CD4-positive, CD25-positive, alpha-beta regulatory T cell (primary cell): ENCODE measurements around the gene PRSS56. TPM values are rescaled to one million over a fixed set of nuclear protein-coding genes. Genes with fewer than 3 reads are reported as not detected.

Source experiments
- ATAC-seq, 2 donors: fragments of 150-1000 bp; cut with Tn5 transposase; one replicate each; pipeline ENCODE4 v1.10.0; 2021; ENCODE audit warnings: low read depth in 2 of 2, moderate number of reproducible peaks in 2 of 2, moderate library complexity in 1 of 2
- DNase-seq, 3 donors: peaks; one replicate each; pipeline versions ENCODE4 v3.0.0 to v3.0.0-alpha.2; 2012 to 2022; ENCODE audit warnings: mixed read lengths in 1 of 3
- H3K27ac ChIP-seq: one replicate; pipeline ENCODE4 v1.7.0; 2013; ENCODE audit warnings: mild to moderate bottlenecking, low read length; ENCODE audit not compliant: insufficient read depth, poor library complexity, severe bottlenecking
- H3K27me3 ChIP-seq: one replicate; pipeline ENCODE4 v1.7.0; 2013; ENCODE audit warnings: low read length; ENCODE audit not compliant: control insufficient read depth, insufficient read depth
- H3K36me3 ChIP-seq: one replicate; pipeline ENCODE4 v1.7.0; 2013; ENCODE audit warnings: mild to moderate bottlenecking, low read length, moderate library complexity; ENCODE audit not compliant: control insufficient read depth, insufficient read depth
- H3K4me1 ChIP-seq: 2 replicates; pipeline ENCODE4 v1.7.0; 2013; ENCODE audit warnings: mild to moderate bottlenecking, low read length; ENCODE audit not compliant: insufficient read depth, control insufficient read depth, poor library complexity, severe bottlenecking
- H3K4me3 ChIP-seq: one replicate; pipeline ENCODE4 v1.7.0; 2013; ENCODE audit warnings: low read depth, mild to moderate bottlenecking, low read length, moderate library complexity
- H3K9me3 ChIP-seq, 2 experiments: 1 replicate in 1 of 2; 2 replicates in 1 of 2; pipeline ENCODE4 v1.7.0; 2013; ENCODE audit warnings: low read length in 2 of 2, mild to moderate bottlenecking in 1 of 2, moderate library complexity in 1 of 2; ENCODE audit not compliant: control insufficient read depth in 2 of 2
- H3K27ac Mint-ChIP-seq, 3 donors: one replicate each; pipeline ENCODE4 v1.8.0; 2020 to 2022; ENCODE audit warnings: mild to moderate bottlenecking in 3 of 3, mixed read lengths in 3 of 3, moderate library complexity in 2 of 3
- H3K27me3 Mint-ChIP-seq: one replicate; pipeline ENCODE4 v1.8.0; 2022; ENCODE audit warnings: mild to moderate bottlenecking, mixed read lengths
- H3K36me3 Mint-ChIP-seq: one replicate; pipeline ENCODE4 v1.8.0; 2020; ENCODE audit warnings: mixed read lengths
- H3K4me1 Mint-ChIP-seq, 4 donors: one replicate each; pipeline ENCODE4 v1.8.0; 2020 to 2022; ENCODE audit warnings: mixed read lengths in 4 of 4, mild to moderate bottlenecking in 1 of 4
- H3K4me3 Mint-ChIP-seq, 4 donors: one replicate each; pipeline ENCODE4 v1.8.0; 2020 to 2022; ENCODE audit warnings: mild to moderate bottlenecking in 4 of 4, mixed read lengths in 4 of 4, moderate library complexity in 3 of 4
- H3K9me3 Mint-ChIP-seq, 7 donors: one replicate each; pipeline ENCODE4 v1.8.0; 2020 to 2022; ENCODE audit warnings: mixed read lengths in 7 of 7, mild to moderate bottlenecking in 3 of 7, moderate library complexity in 2 of 7
- polyA plus RNA-seq, 4 donors: library from polyadenylated mRNA; unstranded; fragments of 300-500 nt; fragmentation: Illumina TruSeq; gene quantifications; one replicate each; pipeline ENCODE4 v1.2.3, GENCODE V29; 2021
- total RNA-seq: library from RNA; stranded (reverse); gene quantifications from one replicate; pipeline ENCODE4 v1.2.3, GENCODE V29; 2022

Gene PRSS56
- total and polyA plus RNA-seq, 5 donors from 2014 or later = not detected

GRCh38 chr2:232543928-232544631 lies 23.9 kb downstream of the PRSS56 start:
- DNase-seq (no peak), ATAC-seq (no peak)
- peaks cover 0 to 2% (median 0%) of the 10 kb centered on the region in 7 donors for H3K9me3 Mint-ChIP-seq
- Histone ChIP-seq H3K27ac (no peak overlapping the region), H3K36me3 (peaks cover 16% of the 10 kb centered on the region), H3K4me3 (no peak overlapping the region), H3K9me3 (no peaks in the 10 kb centered on the region), H3K4me1 (peaks cover 16% of the 10 kb centered on the region), H3K27me3 (no peaks in the 10 kb centered on the region)
- H3K27ac Mint-ChIP-seq = no peak overlapping the region
- no peaks in the 10 kb centered on the region for H3K27me3 Mint-ChIP-seq
- peaks cover 6 to 50% (median 27%) of the 10 kb centered on the region in 4 donors for H3K4me1 Mint-ChIP-seq
- peak overlapping the region in 1 of 4 donors; percentile 42 for H3K4me3 Mint-ChIP-seq
- H3K36me3 Mint-ChIP-seq = peaks cover 19% of the 10 kb centered on the region

- H3K27ac Mint-ChIP-seq = no peak overlapping the region
- Histone ChIP-seq H3K36me3 (peaks cover 16% of the 10 kb centered on the region), H3K4me1 (peaks cover 16% of the 10 kb centered on the region), H3K4me3 (no peak overlapping the region), H3K9me3 (no peaks in the 10 kb centered on the region), H3K27me3 (no peaks in the 10 kb centered on the region), H3K27ac (no peak overlapping the region)
- H3K9me3 Mint-ChIP-seq = peaks cover 0 to 2% (median 0%) of the 10 kb centered on the region in 7 donors
- ATAC-seq (no peak), DNase-seq (no peak)
- peak overlapping the region in 1 of 4 donors; percentile 35 for H3K4me3 Mint-ChIP-seq
- H3K36me3 Mint-ChIP-seq = peaks cover 19% of the 10 kb centered on the region
- H3K27me3 Mint-ChIP-seq = no peaks in the 10 kb centered on the region
- H3K4me1 Mint-ChIP-seq = peaks cover 6 to 56% (median 31%) of the 10 kb centered on the region in 4 donors
Observed at GRCh38 chr2:232544674-232545073, 24.5 kb downstream of the PRSS56 start.

GRCh38 chr2:232545511-232546375 lies 25.6 kb downstream of the PRSS56 start:
- no peak for DNase-seq
- Histone ChIP-seq H3K9me3 (no peaks in the 10 kb centered on the region), H3K27me3 (no peaks in the 10 kb centered on the region), H3K27ac (no peak overlapping the region), H3K4me1 (peaks cover 16% of the 10 kb centered on the region), H3K4me3 (no peak overlapping the region), H3K36me3 (peaks cover 16% of the 10 kb centered on the region)
- H3K27me3 Mint-ChIP-seq = no peaks in the 10 kb centered on the region
- peaks cover 6 to 61% (median 33%) of the 10 kb centered on the region in 4 donors for H3K4me1 Mint-ChIP-seq
- peaks cover 0 to 2% (median 0%) of the 10 kb centered on the region in 7 donors for H3K9me3 Mint-ChIP-seq
- no peak for ATAC-seq
- peaks cover 19% of the 10 kb centered on the region for H3K36me3 Mint-ChIP-seq
- H3K27ac Mint-ChIP-seq = no peak overlapping the region
- H3K4me3 Mint-ChIP-seq = peak overlapping the region in 1 of 4 donors; percentile 84

GRCh38 chr2:232547991-232548390 lies 27.8 kb downstream of the PRSS56 start:
- no peaks in the 10 kb centered on the region for H3K27me3 Mint-ChIP-seq
- H3K36me3 ChIP-seq = peaks cover 19% of the 10 kb centered on the region
- peak overlapping the region; percentile 26 to 97 (median 80) for H3K4me3 Mint-ChIP-seq
- H3K27ac ChIP-seq = no peak overlapping the region
- H3K27me3 ChIP-seq = no peaks in the 10 kb centered on the region
- peaks cover 24% of the 10 kb centered on the region for H3K36me3 Mint-ChIP-seq
- ATAC-seq (no peak), DNase-seq (no peak)
- peaks cover 9 to 76% (median 51%) of the 10 kb centered on the region in 4 donors for H3K4me1 Mint-ChIP-seq
- no peaks in the 10 kb centered on the region for H3K9me3 ChIP-seq
- peaks cover 35% of the 10 kb centered on the region for H3K4me1 ChIP-seq
- H3K4me3 ChIP-seq = peak overlapping the region; percentile 97
- H3K9me3 Mint-ChIP-seq = peaks cover 0 to 2% (median 0%) of the 10 kb centered on the region in 7 donors
- H3K27ac Mint-ChIP-seq = peak overlapping the region in 1 of 3 donors; percentile 26

DNA sequence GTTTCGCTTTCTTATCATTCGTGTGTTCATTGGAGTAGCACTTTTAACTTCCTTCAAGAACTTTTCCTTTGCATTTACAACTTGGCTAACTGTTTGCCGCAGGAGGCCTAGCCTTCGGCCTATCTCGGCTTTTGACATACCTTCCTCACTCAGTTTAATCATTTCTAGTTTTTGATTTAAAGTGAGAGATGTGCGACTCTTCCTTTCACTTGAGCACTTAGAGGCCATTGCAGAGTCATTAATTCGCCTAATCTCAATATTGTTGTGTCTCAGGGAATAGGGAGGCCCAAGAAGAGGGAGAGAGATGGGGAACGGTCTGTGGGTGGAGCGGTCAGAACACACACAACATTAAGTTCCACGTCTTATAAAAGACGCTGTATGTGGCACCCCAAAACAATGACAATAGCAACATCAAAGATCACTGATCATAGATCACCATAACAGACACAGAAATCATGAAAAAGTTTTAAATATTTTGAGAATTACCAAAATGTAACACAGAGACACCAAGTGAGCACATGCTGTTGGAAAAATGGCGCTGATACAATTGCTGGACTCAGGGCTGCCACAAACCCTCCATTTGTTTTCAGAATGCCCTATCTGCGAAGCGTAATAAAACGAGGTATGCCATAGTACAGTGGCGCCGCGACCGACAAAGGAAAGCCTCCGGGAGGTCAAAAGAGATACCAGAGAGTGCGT lies 29.6 kb downstream of the PRSS56 start:
- DNase-seq (peak in 1 of 3 donors; percentile 5), ATAC-seq (peak in 1 of 2 donors; percentile 2)
- no peaks in the 10 kb centered on the region for H3K9me3 ChIP-seq
- H3K27ac ChIP-seq = peak overlapping the region; percentile 95
- peaks cover 19% of the 10 kb centered on the region for H3K36me3 ChIP-seq
- Mint-ChIP-seq H3K9me3 (peaks cover 0 to 2% (median 0%) of the 10 kb centered on the region in 7 donors), H3K27me3 (no peaks in the 10 kb centered on the region), H3K4me3 (peak overlapping the region; percentile 93 to 100 (median 98)), H3K4me1 (peaks cover 25 to 83% (median 66%) of the 10 kb centered on the region in 4 donors), H3K27ac (peak overlapping the region; percentile 99 to 100 (median 99)), H3K36me3 (peaks cover 35% of the 10 kb centered on the region)
- H3K4me3 ChIP-seq = peak overlapping the region; percentile 97
- no peaks in the 10 kb centered on the region for H3K27me3 ChIP-seq
- peaks cover 39% of the 10 kb centered on the region for H3K4me1 ChIP-seq

- Histone ChIP-seq H3K36me3 (peaks cover 24% of the 10 kb centered on the region), H3K27me3 (no peaks in the 10 kb centered on the region), H3K27ac (peak within 1 kb of the TSS; percentile 95), H3K4me3 (peak within 1 kb of the TSS; percentile 97), H3K4me1 (peaks cover 39% of the 10 kb centered on the region), H3K9me3 (no peaks in the 10 kb centered on the region)
- peaks cover 29 to 91% (median 74%) of the 10 kb centered on the region in 4 donors for H3K4me1 Mint-ChIP-seq
- ATAC-seq = peak; percentile 90 to 92
- H3K27me3 Mint-ChIP-seq = no peaks in the 10 kb centered on the region
- H3K36me3 Mint-ChIP-seq = peaks cover 43% of the 10 kb centered on the region
- peaks cover 0 to 2% (median 0%) of the 10 kb centered on the region in 7 donors for H3K9me3 Mint-ChIP-seq
- peak within 1 kb of the TSS; percentile 93 to 100 (median 98) for H3K4me3 Mint-ChIP-seq
- DNase-seq = peak; percentile 85 to 95 (median 88)
- H3K27ac Mint-ChIP-seq = peak within 1 kb of the TSS; percentile 99 to 100 (median 99)
Observed at GRCh38 chr2:232550354-232551249, 30.4 kb downstream of the PRSS56 start, which contains the start of the genes EIF4E2 and TIGD1. TSS of gene EIF4E2 (plus strand) at chr2:232550689. CDS start at chr2:232550725, 36 bp downstream. TSS of gene TIGD1 (minus strand) at chr2:232550557. CDS start at chr2:232549882, 675 bp downstream.
